GM04503 (cell line): ENCODE data around the gene RALGAPA1.
A peak's percentile ranks its signal among the peaks of the same experiment; 100 is the strongest.
"Not testable (repeated sequence)": the region's sequence is repeated elsewhere in the genome, so short reads cannot be mapped to it uniquely, and the experiment has no call there.

ENCODE experiments used
- DNase-seq: peaks from one replicate; pipeline ENCODE4 v3.0.0-alpha.2; 2012; ENCODE audit warnings: low read depth

Gene RALGAPA1

DNA sequence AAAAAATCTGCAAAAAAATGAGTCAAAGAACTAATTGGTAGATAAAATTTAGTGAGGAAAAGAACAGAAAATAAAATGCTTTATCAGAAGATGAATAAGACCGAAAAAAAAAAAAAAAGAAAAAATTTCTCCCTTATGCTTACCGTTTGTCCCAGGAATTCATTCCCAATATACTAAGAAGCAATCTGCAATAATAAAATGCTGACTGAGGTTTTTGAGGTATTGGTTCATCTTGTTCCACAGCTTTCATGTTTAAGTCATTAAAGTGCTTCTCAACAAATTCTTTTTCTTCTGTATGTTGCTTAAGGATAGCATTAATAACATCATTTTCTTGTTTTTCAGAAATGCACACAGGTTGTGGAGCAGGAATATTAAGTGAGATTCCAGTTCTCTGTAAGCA lies 182.1 kb downstream of the RALGAPA1 start:
- DNase-seq = not testable (repeated sequence)

GRCh38 chr14:35621996-35622395 lies 187.1 kb downstream of the RALGAPA1 start:
- not testable (repeated sequence) for DNase-seq

DNA sequence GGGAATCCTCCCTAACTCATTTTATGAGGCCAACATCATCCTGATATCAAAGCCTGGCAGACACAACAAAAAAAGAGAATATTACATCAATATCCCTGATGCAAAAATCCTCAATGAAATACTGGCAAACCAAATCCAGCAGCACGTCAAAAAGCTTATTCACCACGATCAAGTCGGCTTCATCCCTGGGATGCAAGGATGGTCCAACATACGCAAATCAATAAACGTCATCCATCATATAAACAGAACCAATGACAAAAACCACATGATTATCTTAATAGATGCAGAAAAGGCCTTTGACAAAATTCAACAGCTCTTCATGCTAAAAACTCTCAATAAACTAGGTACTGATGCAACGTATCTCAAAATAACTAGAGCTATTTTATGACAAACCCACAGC lies 189.1 kb downstream of the RALGAPA1 start:
- not testable (repeated sequence) for DNase-seq

DNA sequence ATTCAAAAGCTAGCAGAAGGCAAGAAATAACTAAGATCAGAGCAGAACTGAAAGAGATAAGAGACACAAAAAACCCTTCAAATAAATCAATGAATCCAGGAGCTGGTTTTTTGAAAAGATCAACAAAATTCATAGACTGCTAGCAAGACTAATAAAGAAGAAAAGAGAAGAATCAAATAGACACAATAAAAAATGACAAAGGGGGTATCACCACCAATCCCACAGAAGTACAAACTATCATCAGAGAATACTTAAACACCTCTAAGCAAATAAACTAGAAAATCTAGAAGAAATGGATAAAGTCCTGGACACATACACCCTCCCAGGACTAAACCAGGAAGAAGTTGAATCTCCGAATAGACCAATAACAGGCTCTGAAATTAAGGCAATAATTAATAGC lies 189.6 kb downstream of the RALGAPA1 start:
- DNase-seq = not testable (repeated sequence)

DNA sequence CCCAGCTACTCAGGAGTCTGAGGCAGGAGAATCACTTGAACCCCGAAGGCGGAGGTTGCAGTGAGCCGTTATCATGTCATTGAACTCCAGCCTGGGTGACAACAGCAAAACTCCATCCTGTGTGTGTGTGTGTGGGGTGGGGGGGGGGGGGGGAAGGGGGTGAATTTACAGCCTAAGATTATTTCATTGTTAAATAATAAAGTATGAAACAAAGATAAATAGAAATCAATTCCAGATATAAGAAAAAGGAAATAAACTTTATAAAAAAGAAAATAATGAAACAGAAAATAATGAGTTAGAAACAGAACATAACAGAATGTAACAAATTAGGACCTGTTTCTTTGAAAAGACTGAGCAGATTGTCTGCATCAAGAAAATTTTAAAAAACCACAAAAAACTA lies 191.6 kb downstream of the RALGAPA1 start:
- no peak for DNase-seq

- DNase-seq = no peak
These were observed 201.7 kb downstream of the RALGAPA1 start for GRCh38 chr14:35607380-35607779.

- no peak for DNase-seq
These were observed 208.8 kb downstream of the RALGAPA1 start for GRCh38 chr14:35600253-35600652.

- no peak for DNase-seq
These were observed 214.5 kb downstream of the RALGAPA1 start for GRCh38 chr14:35594616-35595015.

GRCh38 chr14:35587373-35587772 lies 221.7 kb downstream of the RALGAPA1 start:
- not testable (repeated sequence) for DNase-seq

DNA sequence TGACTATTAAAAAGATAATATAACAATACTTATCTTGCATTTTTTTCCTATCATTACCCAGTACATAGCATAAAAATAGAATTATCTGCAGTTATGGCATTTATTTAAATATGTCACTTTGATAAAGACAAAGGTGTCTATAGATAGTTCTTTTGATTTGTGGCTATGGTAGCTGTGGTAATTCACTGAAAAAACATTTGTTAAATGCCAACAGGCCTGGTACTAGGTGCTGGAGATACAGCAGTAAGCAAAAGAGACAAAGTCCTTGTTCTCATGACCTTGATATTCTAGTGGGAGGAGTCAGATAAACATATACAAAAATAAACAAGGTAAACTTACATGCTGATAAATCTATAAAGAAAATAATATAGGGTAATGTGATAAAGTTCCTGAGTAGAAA lies 230.5 kb downstream of the RALGAPA1 start:
- no peak for DNase-seq

DNA sequence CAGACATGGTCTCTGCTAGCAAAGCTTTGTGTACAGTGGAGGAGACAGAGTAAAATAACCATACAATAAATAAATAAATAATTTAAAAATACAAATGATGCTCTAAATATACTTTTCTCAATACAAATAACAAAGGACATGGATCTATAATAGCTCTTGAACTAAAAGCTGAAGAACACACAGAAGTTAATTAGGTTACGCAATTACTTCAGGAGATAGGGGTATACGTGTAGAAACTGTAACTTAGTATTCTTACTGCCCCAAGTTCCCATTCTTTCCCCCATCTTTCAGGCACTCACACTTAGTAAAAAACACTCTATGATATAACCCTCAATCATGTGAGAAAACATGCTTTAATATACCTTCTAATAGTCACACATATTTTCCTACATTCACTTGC lies 231.0 kb downstream of the RALGAPA1 start:
- no peak for DNase-seq

- DNase-seq = no peak
These were observed 232.2 kb downstream of the RALGAPA1 start for GRCh38 chr14:35576856-35577255.

DNA sequence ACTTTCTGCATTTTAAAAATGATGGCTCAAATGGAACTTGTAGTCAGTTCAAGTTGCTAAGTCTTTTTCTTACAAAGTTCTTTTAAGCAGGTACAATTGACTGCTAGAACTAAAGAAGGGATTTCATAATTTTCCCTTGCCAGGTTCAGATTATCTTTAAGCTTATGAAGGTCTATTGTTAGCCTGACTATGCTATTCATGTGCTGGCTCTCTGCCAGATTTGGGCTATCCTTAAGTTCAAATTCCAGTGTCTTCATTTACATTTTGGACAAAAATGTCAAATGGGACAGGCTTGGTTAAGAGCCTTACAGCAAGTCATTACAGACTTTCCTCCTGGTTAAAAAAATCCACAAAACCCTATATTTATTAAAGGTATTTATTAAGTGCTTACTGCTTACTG lies 232.8 kb downstream of the RALGAPA1 start:
- no peak for DNase-seq

GRCh38 chr14:35573911-35574310 lies 235.2 kb downstream of the RALGAPA1 start:
- no peak for DNase-seq

DNA sequence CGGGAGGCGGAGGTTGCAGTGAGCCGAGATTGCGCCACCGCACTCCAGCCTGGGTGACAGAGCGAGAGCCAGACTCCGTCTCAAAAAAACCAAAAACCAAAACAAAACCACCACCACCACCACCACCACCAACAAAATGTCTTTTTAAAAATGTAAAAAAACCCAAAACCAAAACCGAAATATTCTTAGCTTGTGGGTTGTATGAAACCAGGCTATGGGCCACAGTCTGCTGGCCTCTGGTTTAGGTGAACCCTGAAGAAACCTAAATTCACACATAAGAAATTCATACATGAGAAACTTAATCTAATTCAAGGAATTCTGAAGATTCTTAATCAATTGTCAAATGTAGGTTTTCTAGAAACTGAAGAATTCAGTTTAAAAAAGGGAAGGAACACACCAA lies 237.5 kb downstream of the RALGAPA1 start:
- DNase-seq = no peak

DNA sequence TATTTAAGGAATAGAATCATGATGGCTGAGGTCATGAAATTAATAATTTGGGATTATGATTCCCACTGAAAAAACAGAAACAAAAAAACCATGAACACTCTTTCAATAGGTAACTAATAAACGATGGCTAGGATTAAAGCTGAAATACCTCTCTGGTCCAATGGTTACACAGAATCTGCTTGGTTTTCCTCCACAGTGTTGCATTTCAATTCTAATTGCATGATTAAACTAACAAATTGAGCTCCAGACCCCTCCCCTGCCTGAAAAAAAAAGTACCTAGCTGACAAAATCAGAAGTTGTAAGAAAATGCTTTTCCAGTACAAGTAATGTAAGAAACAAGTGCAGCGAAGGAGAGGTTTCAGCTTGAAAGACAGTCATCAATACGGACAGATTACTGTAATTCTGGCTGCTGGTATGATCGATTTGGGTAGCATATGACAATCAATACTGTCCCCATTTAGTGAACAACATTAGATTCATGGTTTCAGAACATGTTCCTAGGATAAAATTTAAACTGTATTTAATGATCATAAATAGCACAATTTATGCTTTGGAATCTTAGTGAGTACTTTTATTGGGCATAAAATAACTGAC lies 243.1 kb downstream of the RALGAPA1 start:
- DNase-seq = no peak

DNA sequence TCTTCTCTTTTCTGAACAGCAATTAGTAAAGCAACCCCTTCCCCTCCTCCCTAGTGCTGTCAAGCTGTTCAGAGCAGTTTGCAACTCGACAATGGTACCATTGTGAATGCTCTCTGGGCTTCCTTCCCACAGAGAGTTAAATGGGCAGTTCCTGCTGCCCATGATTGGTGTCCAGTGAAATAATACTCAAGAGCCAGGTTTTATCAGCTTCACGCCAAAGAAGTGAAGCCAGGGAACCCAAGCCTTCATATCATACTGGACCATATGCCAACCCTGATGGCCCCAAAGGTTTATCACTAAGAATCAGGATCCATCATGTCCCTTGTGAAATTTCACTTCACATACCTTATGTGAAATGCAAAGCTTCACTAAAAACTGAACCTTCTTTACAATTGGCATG lies 250.4 kb downstream of the RALGAPA1 start:
- DNase-seq = no peak

DNA sequence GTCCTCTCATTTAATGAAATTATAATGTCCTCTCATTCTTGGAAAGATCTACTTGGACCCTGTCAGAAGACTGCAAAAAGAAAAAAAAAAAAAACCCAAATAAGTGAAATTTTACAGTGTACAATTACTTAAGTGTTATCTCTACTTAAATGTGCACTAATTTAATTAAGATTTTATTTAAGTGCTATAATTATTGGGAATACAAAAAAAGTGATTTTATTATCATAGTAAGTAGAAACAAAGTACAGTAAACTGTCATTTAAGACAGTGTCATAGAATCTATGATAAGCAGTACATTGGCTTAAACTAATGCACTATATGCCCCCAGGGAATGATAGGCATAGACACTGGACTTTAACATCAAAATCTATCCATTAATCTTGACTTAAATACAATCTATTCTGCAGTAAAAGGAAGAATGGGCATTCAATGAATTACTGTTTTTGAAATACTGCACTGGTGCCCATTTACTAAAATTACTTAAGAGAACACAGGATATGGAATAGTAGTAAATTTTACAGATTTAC lies 251.8 kb downstream of the RALGAPA1 start:
- no peak for DNase-seq

DNA sequence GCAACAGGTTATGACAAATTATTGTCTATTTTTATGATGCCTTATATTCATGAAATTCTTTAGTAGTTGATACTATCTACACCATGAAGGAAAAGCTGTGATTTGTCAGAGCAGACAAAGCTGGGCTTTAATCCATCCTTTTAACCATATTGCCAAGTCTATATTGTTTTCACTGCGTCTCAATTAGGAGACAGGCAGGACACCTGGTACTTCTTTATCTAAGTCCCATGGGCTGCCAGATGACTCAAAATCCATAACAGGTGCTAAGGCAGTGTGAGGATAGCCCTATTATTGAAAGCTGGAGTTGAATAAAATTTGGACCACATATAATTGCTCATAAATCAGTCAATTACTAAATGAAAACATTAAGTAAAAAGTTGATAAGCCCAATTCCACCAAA lies 252.5 kb downstream of the RALGAPA1 start:
- no peak for DNase-seq

GRCh38 chr14:35553808-35554207 lies 255.3 kb downstream of the RALGAPA1 start:
- DNase-seq = peak; percentile 21

DNA sequence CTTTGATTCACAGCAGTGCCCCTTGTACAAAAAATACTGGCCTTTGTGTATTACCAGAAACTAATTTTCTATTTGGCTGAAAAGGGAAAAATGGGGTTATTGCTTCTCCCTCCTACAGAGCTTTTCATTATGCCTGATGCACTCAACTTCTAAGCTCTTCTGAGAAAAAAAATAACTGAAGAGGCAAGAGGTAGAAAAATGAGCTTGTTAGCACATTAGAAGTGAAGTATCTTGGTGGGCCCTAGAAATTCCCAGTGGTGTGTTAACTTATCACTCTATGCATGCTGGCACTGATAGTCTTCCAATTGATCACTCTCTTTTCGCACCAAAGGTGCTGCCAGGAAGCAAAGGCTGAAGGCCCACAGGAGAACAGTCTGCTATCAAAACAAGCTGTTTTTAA lies 258.0 kb downstream of the RALGAPA1 start:
- no peak for DNase-seq

DNA sequence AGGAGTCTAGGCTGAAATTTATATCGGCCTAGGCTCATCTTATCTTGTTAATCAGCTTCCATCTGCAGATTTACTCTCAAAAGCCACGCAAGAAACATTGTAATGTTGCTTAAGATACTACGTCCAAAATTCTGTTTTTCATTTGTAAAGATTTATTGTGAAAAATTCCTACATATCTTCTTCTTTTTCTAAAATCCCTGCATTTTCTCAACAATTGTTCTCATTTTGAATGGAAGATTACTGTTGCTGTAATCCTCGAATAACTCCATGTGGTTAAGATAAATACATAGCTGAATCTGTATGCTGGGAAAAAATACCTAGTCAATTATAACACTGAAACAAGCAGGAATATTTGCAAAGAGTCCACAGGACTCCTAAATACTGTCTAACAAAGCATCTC lies 259.5 kb downstream of the RALGAPA1 start:
- no peak for DNase-seq

DNA sequence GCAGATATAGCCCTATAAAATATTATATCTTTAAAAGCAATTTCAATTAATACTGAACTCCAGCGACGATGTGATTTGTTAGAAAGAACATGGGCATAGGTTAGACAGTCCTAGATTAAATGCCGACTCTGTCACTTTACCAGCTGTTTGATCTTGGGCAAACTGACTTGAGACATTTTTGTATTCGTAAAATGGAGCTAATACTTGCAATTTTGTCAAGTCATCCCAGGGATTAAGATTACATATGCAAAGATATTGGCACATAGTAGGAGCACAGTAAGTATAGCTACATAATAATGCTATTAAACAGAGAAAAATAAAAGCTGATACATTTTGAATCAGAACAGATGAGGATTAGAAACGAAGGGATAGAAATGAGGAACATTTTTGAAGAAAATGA lies 266.1 kb downstream of the RALGAPA1 start:
- no peak for DNase-seq

- no peak for DNase-seq
These were observed 269.1 kb downstream of the RALGAPA1 start for GRCh38 chr14:35539969-35540368.
